H1 (cell line): ENCODE results near the gene FOXP4. TPM values are rescaled to one million over a fixed set of nuclear protein-coding genes. Genes with fewer than 3 reads are reported as not detected.

Experiments used
- ASH2L ChIP-seq: fragments of 200-600, 300-600 bp; sonication (generic); IDR thresholded peaks from one replicate; pipeline ENCODE4 v1.7.1; 2017; ENCODE audit warnings: low read length
- CEBPB ChIP-seq: IDR thresholded peaks from 2 replicates; pipeline ENCODE4 v1.6.1; 2012; ENCODE audit warnings: low read depth, low read length
- CTBP2 ChIP-seq: IDR thresholded peaks from 2 replicates; pipeline ENCODE4 v1.7.0; 2011; ENCODE audit warnings: borderline replicate concordance, mild to moderate bottlenecking, moderate library complexity, mixed read lengths, low read length; ENCODE audit not compliant: insufficient read depth, insufficient read length
- EGR1 ChIP-seq: IDR thresholded peaks from 2 replicates; pipeline ENCODE4 v1.6.1; 2011; ENCODE audit warnings: low read depth, low read length, borderline replicate concordance
- FOSL1 ChIP-seq: IDR thresholded peaks from 2 replicates; pipeline ENCODE4 v1.6.1; 2011; ENCODE audit warnings: mild to moderate bottlenecking, low read depth, low read length, moderate library complexity; ENCODE audit not compliant: insufficient read depth
- HDAC2 ChIP-seq, 2 experiments: fragments of 300-600 bp in 1 of 2; sonication (generic) in 1 of 2; IDR thresholded peaks; 2 replicates each; pipeline ENCODE4 v1.6.1; 2011 to 2012; ENCODE audit warnings: low read depth in 2 of 2, low read length in 2 of 2, mild to moderate bottlenecking in 2 of 2, moderate library complexity in 2 of 2, borderline replicate concordance in 1 of 2, inconsistent platforms in 1 of 2
- NANOG ChIP-seq: IDR thresholded peaks from 2 replicates; pipeline ENCODE4 v1.6.1; 2011; ENCODE audit warnings: low read length, low read depth, mild to moderate bottlenecking, inconsistent platforms; ENCODE audit not compliant: insufficient read depth, poor library complexity, severe bottlenecking
- POU5F1 ChIP-seq: IDR thresholded peaks from 2 replicates; pipeline ENCODE4 v1.6.1; 2011; ENCODE audit warnings: low read depth, mild to moderate bottlenecking, low read length, moderate library complexity
- RXRA ChIP-seq: IDR thresholded peaks from 2 replicates; pipeline ENCODE4 v1.6.1; 2011; ENCODE audit warnings: low read depth, mild to moderate bottlenecking, low read length, moderate library complexity; ENCODE audit not compliant: insufficient read depth
- SIN3A ChIP-seq, 2 experiments: IDR thresholded peaks in 1 of 2; conservative IDR thresholded peaks in 1 of 2; 2 replicates each; pipeline ENCODE4 v1.6.1; 2011 to 2012; ENCODE audit warnings: low read length in 2 of 2, improper control_type of control experiment in 1 of 2, low read depth in 1 of 2, mild to moderate bottlenecking in 1 of 2
- SP4 ChIP-seq: IDR thresholded peaks from 2 replicates; pipeline ENCODE4 v1.6.1; 2012; ENCODE audit warnings: low read length, inconsistent platforms
- polyA plus RNA-seq, 7 experiments: library from polyadenylated mRNA; depleted of rRNA in 3 of 7; stranded (reverse) in 5 of 7; unstranded in 2 of 7; fragments of >200 nt in 5 of 7; fragments of 200-250 nt in 2 of 7; gene quantifications; 1 replicate in 5 of 7; 2 replicates in 1 of 7; 4 replicates in 1 of 7; pipeline versions ENCODE4 v1.2.1 to v1.2.3, GENCODE V29; 2011 to 2013; ENCODE audit warnings: missing spikeins in 2 of 7, mixed read lengths in 2 of 7
- total RNA-seq: library from RNA; stranded (reverse); fragmentation: NEBNext Ultra II Directional; extraction: Animal tissue kit (Norgen Biotek cat#: 25700); gene quantifications from 2 replicates; pipeline ENCODE4 v1.2.1, GENCODE V29; 2021
- TF ChIP-seq, protein P1 (sequence below): IDR thresholded peaks from 2 replicates; pipeline ENCODE4 v1.6.1; 2012; ENCODE audit warnings: low read length, inconsistent platforms

FOXP4 gene
- total and polyA plus RNA-seq, 2 of the 8 experiments (the other 6 are each of a cell fraction or from before 2014, with no cell fraction given) = 4.8 to 13.3 TPM

GRCh38 chr6:41555326-41556300 is 9.4 kb downstream of the FOXP4 start (continued):
- peak; percentile 62 for TF ChIP-seq ASH2L
- peak; percentile 75 for TF ChIP-seq CTBP2
- no peak for TF ChIP-seq CEBPB
- peak; percentile 60 for TF ChIP-seq EGR1
- TF ChIP-seq HDAC2 (IDR thresholded peaks at IDR 0.05; ENCODE audit: borderline replicate concordance in 1 of 2, low read depth in 2 of 2, low read length in 2 of 2) = peak in 1 of 2 experiments; percentile 70; a peak in 1 of 4 replicates
- TF ChIP-seq SP4 = no peak
- TF ChIP-seq FOSL1 = no peak
- TF ChIP-seq RXRA = no peak
- peak; percentile 94 for TF ChIP-seq NANOG
- TF ChIP-seq, protein P1, sequence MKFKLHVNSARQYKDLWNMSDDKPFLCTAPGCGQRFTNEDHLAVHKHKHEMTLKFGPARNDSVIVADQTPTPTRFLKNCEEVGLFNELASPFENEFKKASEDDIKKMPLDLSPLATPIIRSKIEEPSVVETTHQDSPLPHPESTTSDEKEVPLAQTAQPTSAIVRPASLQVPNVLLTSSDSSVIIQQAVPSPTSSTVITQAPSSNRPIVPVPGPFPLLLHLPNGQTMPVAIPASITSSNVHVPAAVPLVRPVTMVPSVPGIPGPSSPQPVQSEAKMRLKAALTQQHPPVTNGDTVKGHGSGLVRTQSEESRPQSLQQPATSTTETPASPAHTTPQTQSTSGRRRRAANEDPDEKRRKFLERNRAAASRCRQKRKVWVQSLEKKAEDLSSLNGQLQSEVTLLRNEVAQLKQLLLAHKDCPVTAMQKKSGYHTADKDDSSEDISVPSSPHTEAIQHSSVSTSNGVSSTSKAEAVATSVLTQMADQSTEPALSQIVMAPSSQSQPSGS = peak; percentile 34; the same call in 1 of the 2 replicates
- peak; percentile 81 for TF ChIP-seq POU5F1
- 0 out of 4 replicates have a peak, but pooled peaks of 1 of the 2 experiments have one; percentile 44 for TF ChIP-seq SIN3A (conservative IDR thresholded peaks at IDR 0.05 in 1 of 2, IDR thresholded peaks at IDR 0.05 in 1 of 2; ENCODE audit: low read depth in 1 of 2, low read length in 2 of 2)
